Panc1 (cell line): ENCODE results near the gene UBAC1.

ENCODE experiments used
- POLR2AphosphoS5 ChIP-seq: IDR thresholded peaks from 2 replicates; pipeline ENCODE4 v1.6.1; 2012; ENCODE audit warnings: mild to moderate bottlenecking, low read depth, low read length, moderate library complexity
- TF ChIP-seq, protein P1 (sequence below): fragments of 450-650 bp; IDR thresholded peaks from 2 replicates; pipeline ENCODE4 v1.5.1; 2017; ENCODE audit warnings: mild to moderate bottlenecking
- TF ChIP-seq, protein P2 (sequence below), 2 experiments: IDR thresholded peaks; 2 replicates each; pipeline ENCODE4 v1.6.1; 2011 to 2012; ENCODE audit warnings: low read depth in 2 of 2, control low read depth in 1 of 2, low read length in 1 of 2, mild to moderate bottlenecking in 1 of 2, moderate library complexity in 1 of 2; ENCODE audit not compliant: insufficient read depth in 1 of 2

DNA sequence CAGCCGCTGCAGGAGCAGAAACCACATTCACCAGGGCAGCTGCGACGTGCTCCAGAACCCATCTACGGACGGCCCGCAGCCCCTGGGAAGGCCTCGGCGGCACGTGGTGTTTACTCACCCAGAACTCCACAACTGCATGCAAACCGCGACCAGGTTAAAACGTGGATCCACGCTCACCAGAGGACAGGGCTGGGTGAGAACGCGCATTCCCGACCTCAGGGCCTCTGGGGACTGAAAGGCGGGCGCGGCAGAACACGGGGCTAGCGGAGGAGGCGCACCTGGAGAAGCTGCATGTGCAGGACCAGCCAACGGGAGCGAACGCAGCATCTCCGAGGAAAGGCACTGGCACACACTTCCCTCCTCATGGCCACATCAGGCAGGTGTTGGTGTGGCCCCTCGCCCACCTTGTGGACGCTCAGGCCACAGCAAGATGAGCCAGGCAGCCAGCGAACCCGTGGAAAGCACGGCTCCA lies 29.8 kb downstream of the UBAC1 start:
- TF ChIP-seq, protein P1, sequence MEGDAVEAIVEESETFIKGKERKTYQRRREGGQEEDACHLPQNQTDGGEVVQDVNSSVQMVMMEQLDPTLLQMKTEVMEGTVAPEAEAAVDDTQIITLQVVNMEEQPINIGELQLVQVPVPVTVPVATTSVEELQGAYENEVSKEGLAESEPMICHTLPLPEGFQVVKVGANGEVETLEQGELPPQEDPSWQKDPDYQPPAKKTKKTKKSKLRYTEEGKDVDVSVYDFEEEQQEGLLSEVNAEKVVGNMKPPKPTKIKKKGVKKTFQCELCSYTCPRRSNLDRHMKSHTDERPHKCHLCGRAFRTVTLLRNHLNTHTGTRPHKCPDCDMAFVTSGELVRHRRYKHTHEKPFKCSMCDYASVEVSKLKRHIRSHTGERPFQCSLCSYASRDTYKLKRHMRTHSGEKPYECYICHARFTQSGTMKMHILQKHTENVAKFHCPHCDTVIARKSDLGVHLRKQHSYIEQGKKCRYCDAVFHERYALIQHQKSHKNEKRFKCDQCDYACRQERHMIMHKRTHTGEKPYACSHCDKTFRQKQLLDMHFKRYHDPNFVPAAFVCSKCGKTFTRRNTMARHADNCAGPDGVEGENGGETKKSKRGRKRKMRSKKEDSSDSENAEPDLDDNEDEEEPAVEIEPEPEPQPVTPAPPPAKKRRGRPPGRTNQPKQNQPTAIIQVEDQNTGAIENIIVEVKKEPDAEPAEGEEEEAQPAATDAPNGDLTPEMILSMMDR, result no peak
- TF ChIP-seq, protein P2, sequence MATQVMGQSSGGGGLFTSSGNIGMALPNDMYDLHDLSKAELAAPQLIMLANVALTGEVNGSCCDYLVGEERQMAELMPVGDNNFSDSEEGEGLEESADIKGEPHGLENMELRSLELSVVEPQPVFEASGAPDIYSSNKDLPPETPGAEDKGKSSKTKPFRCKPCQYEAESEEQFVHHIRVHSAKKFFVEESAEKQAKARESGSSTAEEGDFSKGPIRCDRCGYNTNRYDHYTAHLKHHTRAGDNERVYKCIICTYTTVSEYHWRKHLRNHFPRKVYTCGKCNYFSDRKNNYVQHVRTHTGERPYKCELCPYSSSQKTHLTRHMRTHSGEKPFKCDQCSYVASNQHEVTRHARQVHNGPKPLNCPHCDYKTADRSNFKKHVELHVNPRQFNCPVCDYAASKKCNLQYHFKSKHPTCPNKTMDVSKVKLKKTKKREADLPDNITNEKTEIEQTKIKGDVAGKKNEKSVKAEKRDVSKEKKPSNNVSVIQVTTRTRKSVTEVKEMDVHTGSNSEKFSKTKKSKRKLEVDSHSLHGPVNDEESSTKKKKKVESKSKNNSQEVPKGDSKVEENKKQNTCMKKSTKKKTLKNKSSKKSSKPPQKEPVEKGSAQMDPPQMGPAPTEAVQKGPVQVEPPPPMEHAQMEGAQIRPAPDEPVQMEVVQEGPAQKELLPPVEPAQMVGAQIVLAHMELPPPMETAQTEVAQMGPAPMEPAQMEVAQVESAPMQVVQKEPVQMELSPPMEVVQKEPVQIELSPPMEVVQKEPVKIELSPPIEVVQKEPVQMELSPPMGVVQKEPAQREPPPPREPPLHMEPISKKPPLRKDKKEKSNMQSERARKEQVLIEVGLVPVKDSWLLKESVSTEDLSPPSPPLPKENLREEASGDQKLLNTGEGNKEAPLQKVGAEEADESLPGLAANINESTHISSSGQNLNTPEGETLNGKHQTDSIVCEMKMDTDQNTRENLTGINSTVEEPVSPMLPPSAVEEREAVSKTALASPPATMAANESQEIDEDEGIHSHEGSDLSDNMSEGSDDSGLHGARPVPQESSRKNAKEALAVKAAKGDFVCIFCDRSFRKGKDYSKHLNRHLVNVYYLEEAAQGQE (IDR thresholded peaks at IDR 0.05; ENCODE audit: insufficient read depth in 1 of 2, low read depth in 2 of 2, low read length in 1 of 2), result no peak
- TF ChIP-seq POLR2AphosphoS5, result no peak
